Measurements from ENCODE around the gene TNN.

GRCh38 chr1:175088525-175088951, 20.9 kb downstream of the TNN start:
- TF ChIP-seq CREB1 (IDR thresholded peaks at IDR 0.05; ENCODE audit: low read depth) = no peak
- no peak for TF ChIP-seq EP300 (IDR thresholded peaks at IDR 0.05; ENCODE audit: borderline replicate concordance)
- TF ChIP-seq TCF12 (IDR thresholded peaks at IDR 0.05; ENCODE audit: low read depth) = no peak
- TF ChIP-seq EGR1 (IDR thresholded peaks at IDR 0.05) = no peak
- no peak for TF ChIP-seq TAF1 (IDR thresholded peaks at IDR 0.05; ENCODE audit: low read depth)
- TF ChIP-seq TEAD4 (IDR thresholded peaks at IDR 0.05) = no peak
- TF ChIP-seq YY1 (IDR thresholded peaks at IDR 0.05; ENCODE audit: low read depth) = no peak
- TF ChIP-seq REST (IDR thresholded peaks at IDR 0.05; ENCODE audit: low read depth) = no peak

Data from Ishikawa (cell line).